GM12875 (cell line): ENCODE data around the gene CPEB3.

ENCODE experiments used
- H3K4me3 ChIP-seq: one replicate; pipeline ENCODE4 v1.5.1; 2011; ENCODE audit warnings: low read depth, low read length, control low read depth
- TF ChIP-seq, protein P1 (sequence below): IDR thresholded peaks from 2 replicates; pipeline ENCODE4 v1.5.1; 2011; ENCODE audit warnings: low read depth, mild to moderate bottlenecking, control low read depth, inconsistent platforms, low read length, moderate library complexity, borderline replicate concordance; ENCODE audit not compliant: insufficient read depth

Gene CPEB3

DNA sequence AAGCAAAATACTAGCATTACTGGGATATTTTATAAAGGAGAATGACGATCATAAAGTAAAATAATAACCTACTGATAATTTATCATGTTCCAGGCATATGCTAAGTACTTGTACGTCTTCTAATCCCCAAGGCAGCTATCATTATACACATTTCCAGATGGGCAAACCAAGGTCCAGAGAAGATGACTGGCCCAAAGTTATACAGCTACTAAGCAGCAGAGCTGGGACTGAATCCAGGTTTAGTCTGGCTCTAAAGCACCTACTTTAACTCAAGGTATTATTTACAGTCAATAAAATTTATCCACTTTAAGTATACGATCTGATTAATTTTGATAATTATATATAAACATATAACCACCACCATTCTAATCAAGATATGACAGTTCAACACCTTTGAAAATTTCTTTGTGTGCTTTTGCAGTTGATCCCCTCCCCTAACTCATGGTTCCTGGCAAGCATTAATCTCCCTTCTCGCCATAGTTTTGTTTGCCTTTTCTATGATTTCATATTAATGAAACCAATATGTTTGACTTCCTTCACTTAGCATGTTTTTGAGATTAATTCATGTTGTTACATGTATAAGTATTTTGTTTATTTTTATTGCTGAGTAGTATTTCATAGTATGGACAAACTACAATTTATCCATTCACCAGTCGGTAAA lies 126.7 kb downstream of the CPEB3 start:
- H3K4me3 ChIP-seq = no peak overlapping the region
- TF ChIP-seq, protein P1, sequence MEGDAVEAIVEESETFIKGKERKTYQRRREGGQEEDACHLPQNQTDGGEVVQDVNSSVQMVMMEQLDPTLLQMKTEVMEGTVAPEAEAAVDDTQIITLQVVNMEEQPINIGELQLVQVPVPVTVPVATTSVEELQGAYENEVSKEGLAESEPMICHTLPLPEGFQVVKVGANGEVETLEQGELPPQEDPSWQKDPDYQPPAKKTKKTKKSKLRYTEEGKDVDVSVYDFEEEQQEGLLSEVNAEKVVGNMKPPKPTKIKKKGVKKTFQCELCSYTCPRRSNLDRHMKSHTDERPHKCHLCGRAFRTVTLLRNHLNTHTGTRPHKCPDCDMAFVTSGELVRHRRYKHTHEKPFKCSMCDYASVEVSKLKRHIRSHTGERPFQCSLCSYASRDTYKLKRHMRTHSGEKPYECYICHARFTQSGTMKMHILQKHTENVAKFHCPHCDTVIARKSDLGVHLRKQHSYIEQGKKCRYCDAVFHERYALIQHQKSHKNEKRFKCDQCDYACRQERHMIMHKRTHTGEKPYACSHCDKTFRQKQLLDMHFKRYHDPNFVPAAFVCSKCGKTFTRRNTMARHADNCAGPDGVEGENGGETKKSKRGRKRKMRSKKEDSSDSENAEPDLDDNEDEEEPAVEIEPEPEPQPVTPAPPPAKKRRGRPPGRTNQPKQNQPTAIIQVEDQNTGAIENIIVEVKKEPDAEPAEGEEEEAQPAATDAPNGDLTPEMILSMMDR = no peak

DNA sequence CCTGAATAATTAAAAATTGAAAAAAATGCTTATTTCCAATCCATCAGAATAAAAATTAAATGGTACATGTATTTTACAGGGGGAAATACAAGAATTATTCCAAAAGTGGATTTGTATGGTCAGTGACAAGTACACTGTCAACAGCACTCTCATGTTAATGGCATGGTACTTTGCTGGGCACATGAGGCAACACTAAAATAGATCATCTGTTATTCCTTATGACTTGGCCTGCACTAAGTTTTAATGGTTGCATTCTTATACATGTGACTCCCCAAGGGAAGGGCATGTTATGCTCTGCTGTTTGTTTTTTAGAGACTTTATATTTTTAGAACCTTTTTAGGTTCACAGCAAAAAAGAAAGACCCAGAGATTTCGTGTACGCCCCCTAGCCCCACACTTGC lies 128.3 kb downstream of the CPEB3 start:
- TF ChIP-seq, protein P1 = no peak
- H3K4me3 ChIP-seq = no peak overlapping the region

DNA sequence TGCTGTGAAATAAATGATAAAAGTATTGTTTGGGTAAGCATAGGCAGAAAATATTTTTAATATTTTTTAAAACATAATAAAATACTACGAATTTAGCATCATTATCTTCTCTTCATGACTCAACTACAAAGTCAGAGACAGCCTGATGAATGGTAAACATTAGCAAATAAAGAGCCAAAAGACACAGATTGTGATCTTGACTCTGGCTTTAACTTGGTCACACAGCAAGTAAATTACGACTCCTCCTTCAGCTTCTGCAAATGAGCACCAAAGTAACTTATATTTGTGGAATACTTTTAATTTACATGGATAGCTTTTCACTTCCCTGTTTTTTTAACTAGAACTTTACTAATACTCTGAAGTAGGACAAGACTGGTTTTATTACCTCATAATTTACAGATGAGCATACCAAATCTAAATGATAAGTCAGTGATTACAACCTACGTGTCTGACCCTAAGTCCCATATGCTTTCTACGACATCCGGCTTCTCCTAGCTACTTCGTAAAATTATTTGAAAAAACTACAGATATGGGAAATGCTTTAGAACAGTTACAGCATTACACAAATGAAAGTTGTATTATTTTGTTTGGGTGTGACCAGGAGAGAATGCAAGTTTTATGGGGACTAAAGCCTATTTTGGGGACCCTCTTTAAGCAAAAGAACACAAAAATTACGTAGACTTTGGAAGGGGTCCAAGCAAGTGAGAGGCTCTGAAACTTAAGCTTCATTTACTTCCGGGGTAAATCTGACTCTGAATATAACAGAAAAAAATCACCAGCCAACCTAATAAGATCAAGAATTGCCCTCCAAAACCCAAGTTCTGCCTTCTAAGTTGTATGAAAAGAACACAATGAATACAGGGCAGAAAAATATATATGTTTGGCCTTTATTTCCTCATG lies 133.8 kb downstream of the CPEB3 start:
- TF ChIP-seq, protein P1 = no peak
- H3K4me3 ChIP-seq = no peak overlapping the region

DNA sequence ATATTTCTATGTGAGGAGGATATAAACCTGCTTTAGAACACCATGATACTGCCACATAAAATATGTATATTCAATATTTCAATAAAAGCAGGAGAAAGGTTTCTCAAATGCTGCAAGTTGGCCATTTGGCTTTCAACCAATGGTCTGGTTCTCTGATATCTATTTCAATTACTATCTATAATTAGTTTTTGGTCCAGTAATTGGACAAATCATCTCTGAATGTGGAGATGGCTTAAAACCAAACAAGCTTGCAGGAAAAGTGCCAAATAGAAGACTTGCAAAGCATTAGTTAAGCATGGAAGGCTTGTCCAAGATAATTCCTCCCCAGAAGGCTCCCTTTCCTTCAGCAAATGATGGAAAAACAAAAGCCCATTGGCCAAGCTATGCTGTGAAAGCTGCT lies 140.1 kb downstream of the CPEB3 start:
- TF ChIP-seq, protein P1 = no peak
- no peak overlapping the region for H3K4me3 ChIP-seq

DNA sequence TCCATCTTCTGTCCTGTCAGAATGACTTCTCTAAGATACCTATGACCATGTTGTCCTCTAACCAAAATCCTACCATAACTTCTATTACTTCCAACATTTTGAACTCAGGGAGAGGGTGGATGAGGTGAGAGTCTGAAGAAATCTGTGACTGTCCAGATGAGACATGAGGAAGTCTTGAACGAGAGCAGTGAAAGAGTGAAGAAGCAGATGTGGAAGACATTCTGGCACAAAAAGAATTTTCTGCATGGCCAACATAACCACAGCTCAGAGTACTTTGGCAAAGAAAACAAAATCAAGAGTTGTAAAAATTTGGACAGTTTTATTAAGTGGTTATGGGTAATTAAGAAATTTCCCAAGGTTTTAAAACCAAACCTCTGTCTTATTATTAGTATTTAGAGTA lies 141.6 kb downstream of the CPEB3 start:
- H3K4me3 ChIP-seq = no peak overlapping the region
- TF ChIP-seq, protein P1 = no peak

DNA sequence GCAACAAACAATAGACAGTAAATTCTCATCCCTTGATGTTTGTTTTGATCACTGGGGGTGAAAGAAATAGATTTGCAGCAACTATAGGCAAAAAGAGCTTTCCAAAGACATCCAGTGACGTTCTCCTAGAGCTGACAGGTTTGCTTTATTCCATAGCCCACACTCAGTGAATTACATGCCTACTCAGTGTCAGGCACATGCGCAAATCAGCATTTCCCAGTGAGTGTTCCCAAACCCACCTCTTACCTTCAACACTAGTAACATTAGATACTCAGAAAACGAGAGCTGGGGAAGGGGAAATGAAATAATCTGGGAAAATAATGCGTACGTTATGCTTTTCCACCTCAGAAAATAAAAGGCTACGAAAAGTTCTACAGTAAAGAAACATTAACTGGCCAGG lies 144.1 kb downstream of the CPEB3 start:
- TF ChIP-seq, protein P1 = no peak
- H3K4me3 ChIP-seq = no peak overlapping the region
